Activated CD8-positive, alpha-beta memory T cell treated with anti-CD3 and anti-CD28 coated beads for 36 hours (primary cell): ENCODE data around the gene PIEZO1. TPM values are rescaled to one million over a fixed set of nuclear protein-coding genes. Genes with fewer than 3 reads are reported as not detected.

ENCODE experiments used
- CTCF ChIA-PET: fragments of 350-600 bp; sonication (Branson Sonifier 250); formaldehyde crosslinking; loops from one replicate; lab custom pipeline; 2021; ENCODE audit warnings: antibody characterized with exemption; lab: Charles Lee
- POLR2A ChIA-PET: fragments of 350-600 bp; sonication (Branson Sonifier 250); formaldehyde crosslinking; loops from one replicate; lab custom pipeline; 2021; ENCODE audit warnings: antibody characterized with exemption; lab: Charles Lee
- total RNA-seq, 2 experiments: library from RNA; stranded (reverse); gene quantifications; one replicate each; pipeline ENCODE4 v1.2.3, GENCODE V29; 2021

Gene PIEZO1
- total RNA-seq, 2 experiments from 2014 or later, result 217 to 219 TPM

DNA sequence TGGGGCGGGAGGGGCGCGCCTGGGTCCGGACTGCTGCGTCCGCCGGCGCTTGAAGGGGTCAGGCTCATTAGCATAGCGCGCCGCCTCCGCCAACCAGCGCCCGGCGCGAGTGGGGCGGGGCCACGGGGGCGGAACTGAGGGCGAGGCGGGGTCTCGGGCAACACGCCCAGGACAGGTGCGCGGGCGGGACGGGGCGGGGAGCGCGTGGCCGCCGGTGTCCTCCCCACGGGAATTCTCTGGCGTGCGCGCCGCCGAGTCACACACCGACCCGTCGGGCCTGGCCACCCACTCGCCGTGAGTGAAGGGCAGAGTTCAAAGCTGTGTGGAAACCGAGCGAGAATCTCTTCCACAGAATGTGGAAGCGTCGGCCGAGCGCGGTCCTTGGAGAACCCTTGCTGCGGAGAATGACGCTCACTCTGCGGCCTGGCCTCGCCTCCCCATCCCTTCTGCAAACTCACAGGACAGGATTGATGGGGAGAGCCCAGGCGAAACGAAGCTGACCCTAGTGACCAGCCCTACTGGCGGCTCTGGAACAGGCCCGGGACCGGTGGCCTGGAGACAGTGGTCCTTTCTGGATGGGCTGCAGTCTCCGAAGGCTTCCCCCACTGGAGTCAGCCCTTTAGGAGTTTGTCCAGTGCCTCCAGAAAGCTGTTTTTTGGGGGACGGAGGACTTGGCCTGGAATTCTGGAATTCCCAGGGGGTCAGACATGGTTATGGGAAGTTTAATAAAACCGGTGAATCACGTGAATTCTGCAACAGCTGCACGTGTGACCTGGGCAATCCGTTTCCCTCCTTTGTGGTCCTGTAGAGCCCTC lies 98.4 kb downstream of the PIEZO1 start, which contains the start of gene SNAI3:
TSS of gene SNAI3 (minus strand) at position 69 of the 815 bp plus-strand sequence. CDS start 101 bp downstream, outside the sequence.
- ChIA-PET POLR2A (interaction anchor here (0.6 to 1.4 kb wide), 5 partner anchors 14 to 49 kb away, joined by 3 to 5 read pairs (median 4); partner anchors contain the start of genes CYBA and MVD), CTCF (interaction anchor here (1.1 to 1.7 kb wide), 2 partner anchors 14 to 15 kb away, joined by 5 to 8 read pairs; no protein-coding TSS in a partner anchor)

GRCh38 chr16:88686062-88686438 lies 99.0 kb downstream of the PIEZO1 start:
- ChIA-PET CTCF (no interaction called here), POLR2A (interaction anchor here (0.6 to 1.0 kb wide), 3 partner anchors 10 to 18 kb away, joined by 3 to 4 read pairs (median 4); no protein-coding TSS in a partner anchor)

DNA sequence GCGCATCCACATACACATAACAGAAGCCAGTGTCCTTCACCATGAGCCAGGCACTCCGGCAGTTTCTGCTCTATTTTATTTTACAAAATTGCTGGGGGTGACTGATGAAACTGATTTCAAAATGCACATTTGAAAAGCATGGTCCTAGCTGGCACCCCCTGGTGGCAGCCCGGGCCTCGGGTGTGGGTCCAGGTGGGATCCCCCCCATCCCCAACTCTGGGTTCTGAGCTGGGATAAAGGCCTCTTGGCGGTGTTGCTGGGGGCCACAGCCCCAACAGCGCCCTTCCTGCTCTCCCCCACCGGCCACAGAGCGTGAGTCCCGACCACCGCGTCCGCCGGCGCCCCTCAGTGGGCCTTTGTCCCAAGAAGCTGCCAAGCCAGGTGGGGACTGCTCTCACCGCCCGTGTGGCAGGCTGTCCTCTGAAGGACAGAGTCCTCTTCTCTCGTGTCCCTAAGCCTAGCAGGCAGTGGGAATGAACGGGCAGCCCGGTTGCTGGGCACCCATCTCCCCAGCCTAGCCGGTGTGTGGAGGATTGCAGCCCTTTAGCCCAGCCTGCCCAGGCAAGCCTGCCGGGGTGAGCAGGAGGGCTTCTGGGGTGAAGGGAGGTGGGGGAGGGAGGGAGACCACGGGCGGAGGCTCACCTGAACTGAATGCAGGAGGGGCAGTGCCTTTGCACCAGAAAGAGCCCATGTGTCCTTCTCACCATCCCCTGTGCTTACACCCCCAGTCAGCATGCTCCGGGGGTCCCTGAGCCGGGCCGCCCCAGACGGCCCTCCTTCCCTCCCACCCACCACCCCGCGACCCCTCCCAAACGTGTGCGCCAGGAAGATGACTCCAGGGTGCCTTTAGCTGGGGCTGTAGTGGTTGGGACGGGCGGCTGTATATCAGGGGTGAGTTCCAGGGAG lies 99.6 kb downstream of the PIEZO1 start:
- POLR2A ChIA-PET, result interaction anchor here (0.6 to 1.0 kb wide), 3 partner anchors 11 to 19 kb away, joined by 3 to 4 read pairs (median 4); no protein-coding TSS in a partner anchor
- CTCF ChIA-PET, result interaction anchor here (0.7 to 1.6 kb wide), 5 partner anchors 13 to 36 kb away, joined by 3 to 7 read pairs (median 4); no protein-coding TSS in a partner anchor

DNA sequence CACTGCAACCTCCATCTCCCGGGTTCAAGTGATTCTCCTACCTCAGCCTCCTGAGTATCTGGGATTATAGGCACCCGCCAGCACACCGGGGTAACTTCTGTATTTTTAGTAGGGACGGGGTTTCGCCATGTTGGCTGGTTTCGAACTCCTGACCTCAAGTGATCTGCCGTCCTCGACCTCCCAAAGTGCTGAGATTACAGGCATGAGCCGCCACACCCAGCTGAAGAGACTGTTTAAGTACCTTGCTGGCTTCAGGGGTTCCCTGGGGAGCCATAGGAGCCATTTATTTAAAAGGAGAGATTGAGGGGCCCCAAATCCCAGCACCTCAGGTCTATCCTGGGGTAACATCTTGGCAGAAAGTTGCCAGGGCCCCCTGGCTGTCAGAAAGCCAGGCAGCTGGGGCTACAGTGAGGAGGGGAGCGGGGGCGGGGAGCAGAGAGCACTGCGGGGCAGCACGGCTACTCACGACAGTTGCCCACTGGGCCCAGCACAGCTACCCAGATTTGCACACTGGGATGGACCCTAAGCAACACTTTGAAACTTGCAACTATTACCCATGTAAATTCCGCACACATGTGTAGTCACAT lies 100.4 kb downstream of the PIEZO1 start:
- ChIA-PET CTCF (interaction anchor here (0.7 to 1.6 kb wide), 5 partner anchors 12 to 35 kb away, joined by 3 to 7 read pairs (median 4); no protein-coding TSS in a partner anchor), POLR2A (interaction anchor here (0.5 to 1.0 kb wide), 2 partner anchors 16 to 47 kb away, joined by 4 read pairs; no protein-coding TSS in a partner anchor)

- POLR2A ChIA-PET, result interaction anchor here (0.9 to 1.4 kb wide), 4 partner anchors 20 to 111 kb away, joined by 4 to 5 read pairs (median 4); partner anchors contain the start of gene ZC3H18
- CTCF ChIA-PET, result interaction anchor here (1.3 to 2.9 kb wide), 6 partner anchors 11 to 49 kb away, joined by 3 to 15 read pairs (median 5); no protein-coding TSS in a partner anchor
Observed at GRCh38 chr16:88681709-88682451, 103.1 kb downstream of the PIEZO1 start.

GRCh38 chr16:88681084-88681680 lies 103.8 kb downstream of the PIEZO1 start:
- ChIA-PET CTCF (interaction anchor here (0.6 to 2.9 kb wide), 10 partner anchors 10 to 105 kb away, joined by 3 to 15 read pairs (median 4); no protein-coding TSS in a partner anchor), POLR2A (interaction anchor here (0.9 to 1.4 kb wide), 3 partner anchors 21 to 111 kb away, joined by 4 to 5 read pairs (median 4); partner anchors contain the start of gene ZC3H18)

DNA sequence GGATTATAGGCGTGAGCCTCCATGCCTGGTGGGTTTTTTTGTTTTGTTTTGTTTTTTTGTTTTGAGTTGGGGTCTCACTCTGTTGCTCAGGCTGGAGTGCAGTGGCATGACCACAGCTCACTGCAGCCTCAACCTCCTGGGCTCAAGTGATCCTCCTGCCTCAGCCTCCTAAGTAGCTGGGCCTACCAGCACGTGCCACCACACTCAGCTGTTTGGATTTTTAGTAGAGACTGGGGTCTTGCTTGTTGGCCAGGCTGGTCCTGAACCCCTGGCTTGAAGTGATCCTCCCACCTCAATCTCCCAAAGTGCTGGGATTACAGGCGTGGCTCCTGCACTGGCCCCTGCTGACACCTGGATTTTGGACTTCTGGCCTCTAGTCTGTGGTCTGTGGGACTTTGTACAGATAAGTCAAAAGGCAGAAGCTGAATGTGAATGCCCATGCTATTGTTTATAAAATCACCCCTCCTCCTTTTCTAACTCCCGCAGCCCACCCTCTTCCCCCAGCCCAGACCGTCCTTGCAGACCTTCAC lies 104.4 kb downstream of the PIEZO1 start:
- ChIA-PET POLR2A (interaction anchor here (0.9 kb wide), 1 partner anchor 21 kb away, joined by 4 read pairs; no protein-coding TSS in a partner anchor), CTCF (interaction anchor here (0.6 to 2.9 kb wide), 11 partner anchors 10 to 105 kb away, joined by 3 to 15 read pairs (median 4); no protein-coding TSS in a partner anchor)

GRCh38 chr16:88678224-88678979 lies 106.6 kb downstream of the PIEZO1 start:
- CTCF ChIA-PET, result no interaction called here
- POLR2A ChIA-PET, result no interaction called here

DNA sequence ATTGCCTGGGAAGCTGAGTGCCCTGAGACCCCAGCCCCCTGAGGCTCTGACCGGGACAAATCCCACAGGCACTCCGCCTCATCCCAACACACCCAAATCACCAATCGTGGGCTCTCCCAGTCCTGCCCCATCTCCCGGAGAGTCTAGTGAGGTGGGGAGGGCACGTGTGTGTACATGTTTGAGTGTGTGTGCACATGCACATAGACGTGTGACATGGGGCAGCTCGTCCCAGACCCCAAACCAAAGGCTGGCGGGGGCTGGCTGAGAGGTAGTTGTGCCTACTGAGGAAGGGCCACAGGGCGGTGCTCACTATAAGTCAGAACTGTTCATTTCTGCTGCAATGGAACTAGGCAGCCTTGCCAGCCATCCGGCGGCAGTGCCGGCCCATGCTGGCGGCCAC lies 107.3 kb downstream of the PIEZO1 start:
- POLR2A ChIA-PET, result no interaction called here

DNA sequence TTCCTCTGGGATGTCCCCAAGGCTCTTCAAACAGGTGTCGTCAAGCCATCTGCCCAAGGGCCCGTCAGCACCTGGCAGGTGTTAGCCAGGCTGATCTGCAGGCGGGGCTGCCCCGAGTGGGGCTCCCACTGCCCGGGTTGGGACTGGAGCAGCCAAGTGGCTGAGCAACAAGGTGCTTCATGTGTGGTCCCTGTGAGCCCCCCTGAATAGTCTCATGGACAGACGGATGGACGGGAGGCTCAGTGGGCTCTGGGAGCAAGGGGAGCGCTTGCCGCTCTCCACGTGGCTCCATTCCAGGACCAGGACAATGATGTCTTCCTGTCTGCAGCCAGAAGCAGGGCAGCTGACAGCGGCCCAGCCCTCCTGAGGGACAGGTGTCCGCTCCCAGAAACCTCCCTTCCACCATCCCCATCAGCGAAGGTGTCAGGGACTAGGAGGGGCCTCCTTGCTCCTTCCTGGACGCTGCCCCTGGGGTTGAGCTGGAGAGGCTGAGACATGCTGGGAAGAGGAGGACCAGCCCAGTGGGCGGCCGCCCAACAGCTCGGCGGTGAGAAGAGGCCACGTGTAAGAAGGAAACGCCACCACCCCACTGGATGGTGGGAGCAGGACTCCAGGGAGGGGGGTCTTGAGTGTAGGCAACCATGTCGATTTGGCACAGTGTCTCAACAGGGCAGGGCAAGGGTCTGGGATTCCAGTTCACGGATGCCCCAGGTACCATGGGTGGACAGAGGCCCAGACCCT lies 108.3 kb downstream of the PIEZO1 start:
- ChIA-PET CTCF (no interaction called here), POLR2A (no interaction called here)

More for the DNA sequence above, 107.3 kb downstream of the PIEZO1 start:
- CTCF ChIA-PET, result no interaction called here

- ChIA-PET CTCF (no interaction called here), POLR2A (interaction anchor here (0.6 kb wide), 2 partner anchors 10 to 131 kb away, joined by 3 read pairs; no protein-coding TSS in a partner anchor)
Observed at GRCh38 chr16:88673716-88674379, 111.2 kb downstream of the PIEZO1 start.

- CTCF ChIA-PET, result interaction anchor here (1.5 kb wide), 1 partner anchor 12 kb away, joined by 5 read pairs; no protein-coding TSS in a partner anchor
- POLR2A ChIA-PET, result no interaction called here
Observed at GRCh38 chr16:88672776-88673175, 112.2 kb downstream of the PIEZO1 start.

DNA sequence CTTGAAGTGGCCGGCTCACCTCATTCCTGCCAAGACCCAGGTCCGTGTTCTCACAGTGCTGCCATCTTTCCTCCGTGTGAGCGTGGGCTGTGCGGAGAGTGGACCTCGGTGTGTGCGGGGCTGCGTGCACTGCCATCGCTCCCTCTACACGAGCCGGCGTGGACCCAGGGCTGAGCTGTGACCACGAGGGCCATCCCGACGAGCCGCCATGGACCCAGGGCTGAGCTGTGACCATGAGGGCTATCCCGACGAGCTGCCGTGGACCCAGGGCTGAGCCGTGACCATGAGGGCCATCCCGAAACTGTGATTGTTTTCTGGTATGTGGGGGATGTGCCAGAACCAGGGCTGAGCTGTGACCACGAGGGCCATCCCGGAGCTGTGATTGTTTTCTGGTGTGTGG lies 113.2 kb downstream of the PIEZO1 start:
- POLR2A ChIA-PET, result interaction anchor here (0.6 kb wide), 1 partner anchor 20 kb away, joined by 3 read pairs; no protein-coding TSS in a partner anchor

GRCh38 chr16:88669980-88670379 lies 115.0 kb downstream of the PIEZO1 start:
- CTCF ChIA-PET, result interaction anchor here (2.6 kb wide), 1 partner anchor 11 kb away, joined by 12 read pairs; no protein-coding TSS in a partner anchor

More for the DNA sequence above, 113.2 kb downstream of the PIEZO1 start:
- CTCF ChIA-PET, result interaction anchor here (1.5 to 2.6 kb wide), 2 partner anchors 9 to 13 kb away, joined by 5 to 12 read pairs; no protein-coding TSS in a partner anchor

More at GRCh38 chr16:88669980-88670379, 115.0 kb downstream of the PIEZO1 start:
- POLR2A ChIA-PET, result interaction anchor here (0.6 kb wide), 1 partner anchor 1174 kb away, joined by 3 read pairs; no protein-coding TSS in a partner anchor
